HG03095 (cell line): ENCODE data around the gene ITCH.
"Not testable (repeated sequence)": the region's sequence is repeated elsewhere in the genome, so short reads cannot be mapped to it uniquely, and the experiment has no call there.

Source experiments
- ATAC-seq: cut with Tn5 transposase; IDR thresholded peaks from one replicate; pipeline ENCODE4 v1.9.1; 2021; ENCODE audit warnings: moderate library complexity; ENCODE audit not compliant: unreplicated experiment

The ITCH gene

DNA sequence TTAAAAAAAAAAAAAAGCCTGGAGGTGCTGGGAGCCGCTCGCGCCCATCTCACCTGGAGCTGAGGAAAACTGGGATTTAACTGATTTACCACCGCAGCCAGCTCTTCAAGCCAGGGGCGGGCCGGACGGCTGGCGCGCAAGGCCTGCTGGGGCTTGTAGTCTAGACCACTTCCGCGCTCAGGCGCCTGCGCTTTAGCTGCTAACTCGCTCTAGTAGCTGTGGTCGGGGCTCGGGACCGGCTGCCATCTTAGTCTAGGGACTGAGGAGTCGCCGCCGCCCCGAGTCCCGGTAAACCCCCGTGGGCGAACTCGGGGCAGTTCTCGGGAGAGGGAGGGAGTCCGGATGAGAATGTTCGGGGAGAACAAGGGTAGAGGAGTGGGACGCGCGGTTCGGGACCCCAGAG, at the start of gene ITCH:
TSS of gene ITCH (plus strand) at position 212 of the 403 bp plus-strand sequence. CDS start 30,539 bp downstream, outside the sequence.
- peak; percentile 84 for ATAC-seq

DNA sequence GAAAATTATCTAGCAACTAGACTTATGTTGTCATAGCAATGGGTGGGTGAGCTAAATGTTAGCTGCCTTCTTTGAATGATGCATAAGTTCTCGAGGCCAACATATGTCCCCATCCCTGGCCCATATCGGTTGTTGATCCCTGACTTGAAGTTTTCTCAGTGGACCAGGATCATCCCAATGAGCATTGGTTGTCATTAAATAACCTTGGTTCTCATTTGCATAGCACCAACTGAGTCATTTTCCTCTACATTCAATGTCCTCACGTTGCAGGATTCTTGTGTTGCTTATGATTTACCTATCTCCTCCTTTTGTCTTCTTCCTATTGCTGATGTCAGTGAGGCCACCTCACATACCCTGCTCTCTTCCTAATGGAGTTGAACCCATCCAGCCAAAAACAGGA, 47.8 kb upstream of the ITCH start:
- ATAC-seq, result no peak

DNA sequence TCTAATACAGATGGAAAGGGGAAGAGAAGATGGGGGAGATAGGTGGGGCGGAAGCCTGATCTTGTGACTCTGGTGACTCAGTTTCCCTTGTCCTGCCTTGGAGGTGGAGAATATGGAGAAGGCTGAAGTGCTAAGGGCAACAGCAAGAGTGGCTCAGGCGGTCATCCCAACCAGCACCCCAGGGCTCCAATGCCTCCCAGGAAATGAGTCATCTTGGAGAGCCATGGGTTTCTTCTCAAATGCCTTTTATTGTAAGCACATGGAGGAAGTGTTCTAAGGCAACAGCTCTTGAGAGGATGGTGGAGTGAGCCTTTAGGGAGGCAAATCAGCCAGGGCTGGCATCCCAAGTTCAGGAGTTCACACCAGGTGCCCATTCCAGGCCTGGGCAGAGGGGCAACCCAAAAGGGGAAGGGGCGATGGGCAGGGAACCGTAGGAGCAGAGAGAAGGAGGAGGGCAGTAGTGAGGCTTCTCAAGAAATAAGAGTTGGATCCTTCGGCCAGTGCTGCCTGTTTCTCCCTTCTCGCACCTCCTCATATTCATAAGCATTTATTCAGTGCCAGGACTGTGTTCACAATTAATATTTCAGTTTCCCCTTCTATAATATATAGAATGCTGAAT, 46.8 kb upstream of the ITCH start:
- ATAC-seq, result no peak

DNA sequence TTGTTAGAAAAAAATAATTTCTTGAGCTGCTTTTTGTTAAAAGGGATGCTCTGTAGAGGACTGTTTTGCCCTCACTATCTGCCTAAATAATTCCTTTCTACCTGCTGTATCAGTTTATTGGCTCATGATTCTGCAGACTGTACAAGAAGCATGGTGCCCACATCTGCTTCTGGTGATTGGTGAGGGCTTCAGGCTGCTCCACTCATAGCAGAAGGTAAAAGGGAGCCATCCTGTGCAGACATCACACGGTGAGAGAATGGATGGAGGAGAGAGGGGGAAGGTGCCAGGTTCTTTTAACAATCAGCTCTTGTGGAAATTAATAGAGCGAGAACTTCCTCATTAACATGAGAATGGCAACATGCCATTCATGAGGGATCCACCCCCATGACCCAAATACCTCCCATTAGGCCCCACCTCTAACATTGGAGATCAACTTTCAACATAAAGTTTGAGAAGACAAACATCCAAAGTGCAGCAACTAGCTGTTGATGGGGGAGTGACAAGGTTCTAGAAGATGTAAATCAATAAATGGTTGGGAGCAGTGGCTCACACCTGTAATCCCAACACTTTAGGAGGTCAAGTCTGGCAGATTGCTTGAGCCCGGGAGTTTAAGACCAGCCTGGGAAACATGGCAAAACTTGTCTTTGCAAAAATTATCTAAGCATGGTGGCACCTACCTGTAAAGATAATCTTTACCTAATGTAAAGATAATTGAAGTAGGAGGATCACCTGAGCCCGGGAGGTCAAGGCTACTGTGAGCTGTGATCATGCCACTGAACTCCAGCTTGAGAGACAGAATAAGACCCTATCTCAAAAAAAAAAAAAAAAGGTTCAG, 44.2 kb upstream of the ITCH start:
- ATAC-seq, result no peak

DNA sequence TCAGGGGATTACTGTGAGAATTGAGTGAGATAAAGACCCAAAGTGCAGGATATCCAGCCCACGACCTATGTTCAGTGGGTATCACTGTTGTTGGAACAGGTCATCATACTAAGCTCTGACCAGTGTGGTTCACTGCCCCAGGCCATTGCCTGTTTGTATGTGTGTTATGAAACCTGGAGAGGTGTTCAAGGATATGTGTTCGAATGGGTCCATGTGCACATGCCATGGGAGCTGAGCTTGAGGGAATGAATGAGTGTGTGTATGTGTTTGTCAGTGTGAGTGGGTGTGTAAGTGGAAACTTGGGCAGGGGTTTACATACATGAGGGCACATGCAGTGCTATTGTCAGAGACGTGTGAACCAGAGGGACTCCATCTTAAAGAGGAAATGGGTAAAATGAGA, 42.2 kb upstream of the ITCH start:
- ATAC-seq, result no peak

DNA sequence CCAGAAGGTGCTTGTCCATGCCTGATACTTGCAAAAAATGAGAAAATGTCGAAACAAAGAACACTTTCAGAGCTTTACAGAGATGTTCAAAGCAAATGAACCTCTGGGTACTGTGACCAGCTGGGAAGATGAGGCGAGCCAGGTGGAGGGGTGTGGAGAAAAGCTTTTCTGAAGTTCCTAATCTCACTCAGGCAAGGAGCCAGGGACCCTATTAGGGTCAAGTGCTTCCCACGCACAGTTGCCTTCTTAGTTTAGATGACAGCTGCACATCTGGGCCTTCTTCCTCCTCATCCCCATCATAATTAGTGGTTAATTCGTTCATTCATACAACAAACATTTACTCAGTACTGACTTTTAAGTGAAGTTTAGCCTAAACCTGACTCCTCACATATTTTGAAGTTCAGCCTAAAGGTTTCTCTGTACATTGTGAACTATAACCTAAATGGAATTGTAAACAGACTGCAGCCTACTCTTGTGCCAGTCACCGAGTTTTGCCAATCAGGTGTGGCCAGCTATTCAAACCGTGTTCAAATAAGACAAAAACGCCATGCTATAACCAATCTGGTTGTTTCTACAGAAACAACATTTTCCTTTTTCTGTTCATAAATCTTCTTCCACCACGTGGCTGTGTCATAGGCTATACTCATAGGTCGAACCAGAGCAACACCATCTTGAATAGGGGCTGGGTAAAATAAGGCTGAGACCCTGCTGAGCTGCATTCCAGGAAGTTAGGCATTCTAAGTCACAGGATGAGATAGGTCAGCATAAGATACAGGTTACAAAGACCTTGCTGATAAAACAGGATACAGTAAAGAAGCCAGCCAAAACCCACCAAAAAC, 40.6 kb upstream of the ITCH start:
- no peak for ATAC-seq

DNA sequence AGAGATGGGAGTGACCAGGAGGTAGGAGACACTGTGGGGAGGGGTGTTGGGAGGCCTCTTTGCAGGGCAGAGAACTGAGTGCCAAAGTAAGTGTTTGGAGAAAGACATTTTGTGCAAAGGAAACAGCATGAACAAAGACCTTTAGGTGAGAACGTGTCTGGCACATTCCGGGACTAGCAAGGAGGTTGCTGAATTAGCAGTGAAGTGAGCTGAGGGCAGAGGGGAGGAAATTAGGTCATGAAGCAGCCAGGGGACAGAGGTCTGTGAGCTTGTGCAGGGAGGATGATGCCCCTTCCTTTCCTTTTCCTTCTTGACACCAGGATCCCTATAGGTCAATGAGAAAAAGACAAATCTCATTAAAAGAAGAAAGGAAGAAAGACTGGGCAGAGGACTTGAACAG, 38.5 kb upstream of the ITCH start:
- ATAC-seq, result no peak

DNA sequence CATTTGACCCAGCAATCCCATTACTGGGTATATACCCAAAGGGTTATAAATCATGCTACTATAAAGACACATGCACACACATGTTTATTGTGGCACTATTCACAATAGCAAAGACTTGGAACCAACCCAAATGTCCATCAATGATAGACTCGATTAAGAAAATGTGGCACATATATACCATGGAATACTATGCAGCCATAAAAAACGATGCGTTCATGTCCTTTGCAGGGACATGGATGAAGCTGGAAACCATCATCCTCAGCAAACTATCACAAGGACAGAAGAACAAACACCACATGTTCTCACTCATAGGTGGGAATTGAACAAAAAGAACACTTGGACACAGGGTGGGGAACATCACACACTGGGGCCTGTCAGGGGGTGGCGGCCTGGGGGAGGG, 34.9 kb upstream of the ITCH start:
- ATAC-seq, result not testable (repeated sequence)

DNA sequence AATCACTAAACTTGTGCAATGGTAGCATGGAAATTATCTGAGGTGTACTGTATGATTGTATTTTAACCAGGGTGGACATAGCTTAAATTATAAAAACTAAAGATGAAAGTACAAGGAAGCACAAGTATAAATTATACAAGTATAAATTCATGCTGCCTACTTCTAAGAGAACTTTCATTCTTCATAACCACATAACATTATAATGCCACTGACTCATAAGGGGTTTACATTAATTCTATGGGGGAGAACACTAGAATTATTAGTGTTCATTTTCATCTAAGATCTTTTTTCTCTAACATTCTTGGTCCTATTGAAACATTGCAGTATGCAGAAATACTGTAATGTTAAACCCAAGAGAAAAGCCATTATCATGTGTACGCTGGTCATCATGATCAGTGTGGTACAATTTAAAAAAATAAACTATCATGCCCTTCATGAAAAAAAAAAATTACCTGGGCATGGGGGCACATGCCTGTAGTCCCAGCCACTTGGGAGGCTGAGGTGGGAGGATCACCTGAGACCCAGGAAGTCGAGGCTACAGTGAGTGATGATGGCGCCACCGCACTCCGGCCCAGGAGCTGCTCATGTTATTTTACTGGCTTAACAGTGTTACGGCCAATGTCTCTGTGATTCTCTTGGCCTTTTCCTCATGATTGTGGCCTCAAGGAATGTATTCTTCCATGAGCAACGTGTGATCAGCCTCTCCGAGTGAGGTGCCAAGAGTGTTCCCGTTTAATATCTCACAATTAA, 34.0 kb upstream of the ITCH start:
- ATAC-seq, result no peak

DNA sequence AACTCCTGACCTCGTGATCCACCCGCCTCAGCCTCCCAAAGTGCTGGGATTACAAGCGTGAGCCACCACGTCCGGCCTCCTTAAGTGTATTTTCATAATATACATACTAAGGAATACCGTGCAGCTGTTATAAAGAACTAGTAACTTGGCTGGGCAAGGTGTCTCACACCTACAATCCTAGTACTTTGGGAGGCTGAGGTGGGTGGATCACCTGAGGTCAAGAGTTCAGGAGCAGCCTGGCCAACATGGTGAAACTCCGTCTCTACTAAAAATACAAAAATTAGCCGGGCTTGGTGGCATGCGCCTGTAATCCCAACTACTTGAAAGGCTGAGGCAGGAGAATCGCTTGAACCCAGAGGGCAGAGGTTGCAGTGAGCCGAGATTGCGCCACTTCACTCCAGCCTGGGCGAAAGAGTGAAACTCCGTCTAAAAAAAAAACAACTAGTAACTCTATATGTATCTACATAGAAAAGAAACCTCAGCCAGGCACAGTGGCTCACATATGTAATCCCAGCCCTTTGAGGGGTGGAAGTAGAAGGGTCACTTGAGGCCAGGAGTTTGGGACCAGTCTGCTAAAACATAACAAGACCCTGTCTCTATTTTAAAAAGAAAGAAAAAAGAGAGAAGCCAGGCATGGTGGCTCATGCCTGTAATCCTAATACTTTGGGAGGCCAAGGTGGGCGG, 32.1 kb upstream of the ITCH start:
- not testable (repeated sequence) for ATAC-seq

DNA sequence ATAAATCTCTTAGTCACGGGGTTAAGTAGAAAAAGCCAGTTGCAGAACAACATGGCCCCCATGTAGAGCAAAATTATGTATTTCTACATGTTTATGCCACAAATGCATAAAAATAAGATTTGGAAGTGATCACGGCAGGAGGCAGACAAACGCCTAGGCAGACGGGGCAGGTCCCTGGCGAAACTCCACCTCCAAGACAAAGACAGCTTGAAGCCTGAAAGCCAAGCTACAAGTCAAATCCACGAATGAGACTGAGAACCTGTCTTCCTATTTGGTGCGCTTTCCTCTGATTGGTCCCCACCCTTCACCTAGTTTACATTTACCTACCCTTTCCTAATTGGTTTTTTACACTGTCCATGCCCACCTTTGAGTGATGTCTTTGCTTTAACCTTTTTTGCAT, 31.2 kb upstream of the ITCH start:
- no peak for ATAC-seq

DNA sequence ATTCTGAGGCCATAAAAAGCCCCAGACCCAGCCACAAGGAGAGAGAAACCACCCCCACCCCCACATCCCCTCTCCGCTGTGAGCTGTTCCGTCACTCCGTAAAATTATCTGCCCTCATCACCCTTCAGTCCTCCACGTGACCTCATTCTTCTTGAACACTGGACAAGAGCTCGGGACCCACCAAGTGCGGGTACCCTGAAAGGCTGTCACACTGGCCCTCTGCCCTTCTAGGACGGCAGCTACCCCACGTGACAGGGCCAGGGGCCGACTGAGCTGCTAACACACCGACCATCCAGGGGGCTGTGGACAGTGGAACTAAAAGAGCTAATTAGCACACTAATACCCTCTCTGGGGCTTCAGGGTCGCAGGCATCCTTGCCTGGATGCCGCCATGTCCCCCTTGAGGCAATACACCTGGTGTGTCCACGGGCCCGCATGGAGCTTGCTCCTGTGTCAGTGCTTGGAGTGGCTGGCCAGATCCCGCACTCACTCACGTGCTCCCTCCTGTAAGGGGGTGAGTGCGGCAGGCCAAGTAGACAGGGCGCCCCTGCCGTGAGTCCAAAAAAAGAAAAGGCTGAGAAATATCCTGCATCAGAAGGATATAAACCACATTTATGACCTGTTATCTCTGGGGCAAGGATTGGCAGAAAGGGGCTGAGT, 30.7 kb upstream of the ITCH start:
- no peak for ATAC-seq

DNA sequence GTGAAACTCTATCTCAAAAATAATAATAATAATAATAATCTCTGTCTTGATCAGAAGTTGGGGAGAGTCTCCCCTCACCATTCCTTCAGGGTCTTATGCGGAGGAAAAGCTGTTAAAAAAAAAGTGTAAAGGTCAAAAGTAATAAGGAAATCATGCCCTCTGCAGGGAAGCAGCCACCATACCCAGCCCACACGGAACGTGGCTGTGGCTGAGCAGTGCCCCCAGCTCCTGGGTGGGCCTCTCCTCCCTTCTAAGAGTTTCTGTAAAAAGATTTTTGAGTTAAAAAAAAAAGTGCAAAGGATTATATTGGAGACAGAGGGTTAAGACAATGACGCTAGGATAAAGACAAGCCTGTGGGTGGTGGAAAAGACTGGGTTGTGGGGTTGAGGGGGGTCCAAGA, 29.3 kb upstream of the ITCH start:
- ATAC-seq, result no peak

DNA sequence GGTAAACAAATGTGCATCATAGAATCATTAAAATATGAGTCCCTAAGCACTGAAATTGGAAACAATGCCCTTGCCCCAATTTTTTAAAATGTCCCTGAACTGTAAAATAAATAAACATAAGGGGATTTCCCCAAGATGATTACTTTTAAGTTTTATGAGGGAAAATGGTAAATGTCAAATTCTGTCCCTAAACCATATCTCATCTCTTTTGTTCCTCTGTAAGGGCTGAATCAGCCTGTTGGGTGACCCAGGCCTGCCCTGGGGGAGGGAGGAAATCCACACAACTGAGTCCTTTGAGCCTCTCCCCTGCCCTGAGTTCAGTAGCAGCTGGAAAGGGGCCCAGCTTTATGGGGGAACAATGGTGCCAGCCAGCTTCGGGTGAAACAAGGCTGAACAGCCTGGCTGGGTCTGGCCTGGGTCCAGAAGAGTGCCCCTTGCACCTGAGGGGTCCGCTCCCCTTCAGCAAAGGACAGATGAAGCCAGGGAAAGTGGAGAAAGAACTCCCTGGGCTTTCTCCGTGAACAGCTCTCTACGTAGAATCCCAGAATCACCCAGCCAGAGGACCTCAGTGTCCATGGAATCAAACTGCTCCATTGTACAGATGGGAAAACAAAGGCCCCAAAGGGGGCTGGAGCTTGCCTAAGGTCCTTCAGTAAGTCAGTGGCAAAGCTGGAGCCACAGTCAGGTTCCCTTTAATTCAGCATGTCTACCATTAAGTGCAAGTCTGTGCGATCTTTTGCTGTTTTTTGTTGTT, 28.2 kb upstream of the ITCH start:
- no peak for ATAC-seq

DNA sequence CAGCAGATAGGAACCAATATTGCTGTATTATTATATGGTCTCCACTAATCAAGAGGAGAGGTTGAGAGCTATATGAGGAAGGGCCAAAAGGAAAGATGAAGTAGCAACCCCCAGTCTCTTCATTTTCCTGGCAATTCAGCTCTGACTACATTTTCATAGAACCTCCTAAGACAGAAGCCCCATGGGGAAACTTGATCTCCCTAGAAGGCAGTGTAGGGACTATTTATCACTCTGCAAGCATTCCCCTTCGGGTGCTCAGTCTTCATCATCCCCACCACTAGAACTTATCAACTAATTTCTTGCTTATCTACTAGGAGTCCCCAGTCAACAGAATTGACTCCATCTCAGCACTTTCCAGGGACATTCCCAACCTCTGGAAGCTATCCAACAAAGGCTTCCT, 25.5 kb upstream of the ITCH start:
- no peak for ATAC-seq

DNA sequence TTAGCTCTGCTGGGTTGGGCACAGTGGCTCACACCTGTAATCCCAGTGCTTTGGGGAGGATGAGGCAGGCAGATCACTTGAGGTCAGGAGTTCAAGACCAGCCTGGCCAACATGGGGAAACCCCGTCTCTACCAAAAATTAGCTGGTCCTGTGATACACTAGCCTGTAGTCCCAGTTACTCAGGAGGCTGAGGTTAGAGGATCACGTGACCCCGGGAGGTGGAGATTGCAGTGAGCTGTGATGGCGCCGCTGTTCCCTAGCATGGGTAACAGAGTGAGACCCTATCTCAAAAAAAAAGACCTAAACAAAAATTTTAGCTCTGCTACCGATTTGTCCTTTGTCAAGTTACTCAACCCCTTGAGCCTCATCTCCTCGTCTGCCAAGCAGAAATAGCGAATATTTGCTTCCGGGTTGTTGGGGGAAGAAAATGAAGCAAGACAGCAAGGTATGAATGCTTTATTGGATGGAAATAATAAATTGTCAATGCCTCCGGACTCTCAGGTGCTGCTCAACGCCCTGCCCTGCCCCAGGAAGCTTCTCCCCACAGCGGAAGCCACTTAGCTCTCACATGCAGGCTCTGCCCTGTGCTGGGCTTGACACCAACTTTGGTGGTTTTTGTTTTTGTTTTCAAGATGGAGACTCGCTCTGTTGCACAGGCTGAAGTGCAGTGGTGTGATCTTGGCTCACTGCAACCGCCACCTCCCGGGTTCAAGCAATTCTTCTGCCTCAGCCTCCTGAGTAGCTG, 24.9 kb upstream of the ITCH start:
- no peak for ATAC-seq

DNA sequence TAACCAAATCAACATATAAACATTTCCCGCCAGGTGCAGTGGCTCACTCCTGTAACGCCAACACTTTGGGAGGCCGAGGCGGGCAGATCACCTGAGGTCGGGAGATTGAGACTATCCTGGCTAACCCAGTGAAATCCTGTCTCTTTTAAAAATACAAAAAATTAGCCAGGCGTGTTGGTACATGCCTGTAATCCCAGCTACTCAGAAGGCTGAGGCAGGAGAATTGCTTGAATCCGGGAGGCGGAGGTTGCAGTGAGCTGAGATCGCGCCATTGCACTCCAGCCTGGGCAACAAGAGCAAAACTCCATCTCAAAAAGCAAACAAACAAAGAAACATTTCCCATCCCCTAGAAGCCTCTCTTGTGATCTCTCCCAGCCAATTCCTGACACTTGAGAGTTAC, 22.3 kb upstream of the ITCH start:
- not testable (repeated sequence) for ATAC-seq

DNA sequence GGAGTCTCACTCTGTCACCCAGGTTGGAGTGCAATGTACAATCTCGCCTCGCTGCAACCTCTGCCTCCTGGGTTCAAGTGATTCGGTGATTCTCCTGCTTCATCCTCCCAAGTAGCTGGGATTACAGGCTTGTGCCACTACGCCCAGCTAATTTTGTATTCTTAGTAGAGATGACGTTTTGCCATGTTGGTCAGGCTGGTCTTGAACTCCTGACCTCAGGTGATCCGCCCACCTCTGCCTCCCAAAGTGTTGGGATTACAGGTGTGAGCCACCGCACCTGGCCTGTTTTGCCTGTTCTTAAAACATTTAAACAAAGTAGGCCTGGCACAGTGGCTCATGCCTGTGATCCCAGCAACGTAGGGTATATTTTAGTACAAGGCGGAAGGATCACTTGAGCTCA, 21.9 kb upstream of the ITCH start:
- ATAC-seq, result not testable (repeated sequence)
